GM21786 (cell line): ENCODE results near the gene TEX22.

Experiments
- ATAC-seq: cut with Tn5 transposase; IDR thresholded peaks from one replicate; pipeline ENCODE4 v1.9.1; 2021; ENCODE audit not compliant: unreplicated experiment

TEX22 gene

GRCh38 chr14:105366386-105367074 is 31.8 kb upstream of the TEX22 start:
- ATAC-seq = no peak

DNA sequence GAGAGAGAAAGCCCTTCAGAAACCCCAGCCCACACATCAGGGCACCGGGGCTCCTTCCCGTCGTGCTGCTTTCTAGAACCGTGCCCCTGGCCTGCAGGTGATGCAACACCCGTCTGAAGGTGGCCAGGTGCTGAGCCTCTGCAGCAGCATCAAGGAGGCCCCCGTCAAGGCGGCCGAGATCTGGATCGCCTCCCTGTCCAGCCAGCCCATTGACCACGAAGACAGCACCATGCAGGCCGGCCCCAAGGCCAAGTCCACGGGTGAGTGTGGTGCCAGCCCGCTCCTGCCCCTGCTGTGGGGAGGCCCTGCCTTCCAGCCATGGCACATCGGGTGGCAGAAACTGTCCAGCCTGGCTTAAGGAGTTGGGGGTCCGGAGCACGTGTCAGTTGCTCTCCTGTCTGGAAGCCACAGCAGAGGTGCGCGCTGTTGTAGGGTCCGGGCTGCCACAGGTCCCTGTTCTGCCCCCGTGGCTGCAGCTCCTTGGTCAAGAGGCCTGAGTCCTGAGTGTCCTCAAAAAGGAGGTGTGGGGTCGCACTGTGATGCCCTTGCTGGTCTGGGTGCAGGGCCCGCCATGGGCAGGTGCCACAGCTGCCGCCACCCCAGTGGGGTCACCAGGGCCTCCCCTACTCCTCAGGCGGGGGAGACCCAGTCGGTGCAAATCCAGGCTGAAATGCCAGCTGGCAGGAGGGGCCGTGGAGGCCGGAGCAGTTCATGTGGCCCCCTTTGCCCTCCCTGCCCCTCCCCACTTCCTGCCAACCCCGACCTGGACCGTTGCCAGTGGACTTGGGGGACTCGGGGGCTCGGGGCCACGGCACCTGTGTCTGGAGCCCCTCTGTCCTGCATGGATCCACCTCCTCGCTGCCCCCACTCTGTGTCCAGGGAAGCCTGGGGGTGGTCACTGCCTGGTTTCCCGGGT is 31.0 kb upstream of the TEX22 start:
- ATAC-seq = no peak

DNA sequence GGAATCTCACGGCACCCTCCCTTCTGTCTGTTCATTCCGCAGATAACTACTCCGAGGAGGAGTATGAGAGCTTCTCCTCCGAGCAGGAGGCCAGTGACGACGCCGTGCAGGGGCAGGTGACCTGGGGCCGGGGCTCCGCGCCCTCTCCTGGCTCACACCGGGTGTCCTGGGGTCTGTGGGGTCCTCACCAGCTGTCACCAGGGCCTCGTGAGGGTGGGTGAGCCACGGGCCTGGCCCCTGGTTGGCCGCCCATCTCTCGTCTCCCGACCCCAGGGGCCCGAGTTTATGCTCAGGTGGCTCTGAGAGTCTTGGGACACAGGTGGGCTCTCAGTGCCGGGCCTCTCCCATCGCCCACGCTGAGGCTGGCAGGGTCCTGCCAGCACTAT is 30.3 kb upstream of the TEX22 start:
- no peak for ATAC-seq

DNA sequence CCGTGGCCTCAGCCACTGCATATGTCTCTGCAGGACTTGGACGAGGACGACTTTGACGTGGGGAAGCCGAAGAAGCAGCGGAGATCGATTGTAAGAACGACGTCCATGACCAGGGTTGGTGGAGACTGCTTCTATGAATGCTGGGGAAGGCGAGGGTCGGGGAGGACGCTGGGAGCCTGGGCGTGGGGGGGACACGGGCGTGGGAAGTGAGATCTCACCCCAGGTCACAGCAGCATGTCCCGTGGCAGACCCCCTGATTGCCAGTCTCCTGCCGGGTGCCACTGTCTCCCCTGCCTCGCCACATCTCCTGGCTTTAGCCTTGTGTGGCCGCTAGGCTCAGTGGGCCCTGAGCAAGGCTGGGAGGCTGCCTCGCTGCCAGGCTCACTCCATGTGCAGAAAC is 29.9 kb upstream of the TEX22 start:
- no peak for ATAC-seq

GRCh38 chr14:105368910-105369652 is 29.3 kb upstream of the TEX22 start:
- ATAC-seq = no peak

DNA sequence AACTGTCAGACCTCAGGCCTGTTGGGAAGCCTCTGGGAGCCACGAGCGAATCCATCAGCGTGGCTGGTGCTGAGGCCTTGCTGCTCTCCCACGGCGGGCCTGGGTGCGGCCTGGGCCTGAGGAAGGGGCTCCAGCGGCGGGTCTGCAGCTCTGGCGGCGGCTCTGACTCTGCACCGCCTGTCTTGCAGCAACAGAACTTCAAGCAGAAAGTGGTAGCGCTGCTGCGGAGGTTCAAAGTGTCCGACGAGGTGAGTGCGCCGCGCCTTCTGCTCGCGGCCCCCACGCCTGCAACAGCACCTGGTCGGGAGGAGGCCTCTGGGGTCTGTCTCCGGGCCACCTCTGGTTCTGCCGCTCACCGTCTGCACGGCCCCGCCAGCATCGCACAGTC is 28.7 kb upstream of the TEX22 start:
- no peak for ATAC-seq

DNA sequence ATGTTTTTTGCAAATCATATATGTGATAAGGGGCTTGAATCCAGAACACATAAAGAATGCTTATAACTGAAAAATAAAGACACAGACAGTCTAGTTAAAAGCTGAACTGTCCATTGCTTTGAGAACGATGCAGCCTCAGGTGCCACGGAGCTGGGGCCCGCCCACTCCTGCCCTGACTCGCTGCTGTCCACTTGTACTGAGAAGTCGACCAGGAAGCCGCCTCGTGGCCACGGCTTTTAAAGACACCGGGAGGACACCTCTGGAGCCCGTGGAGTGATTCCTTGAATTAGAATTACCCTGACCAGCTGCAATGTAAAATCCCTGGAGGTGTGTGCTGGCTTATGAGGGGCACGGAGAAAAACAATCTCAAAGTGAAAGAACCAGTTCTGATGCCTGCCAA is 23.9 kb upstream of the TEX22 start:
- no peak for ATAC-seq

DNA sequence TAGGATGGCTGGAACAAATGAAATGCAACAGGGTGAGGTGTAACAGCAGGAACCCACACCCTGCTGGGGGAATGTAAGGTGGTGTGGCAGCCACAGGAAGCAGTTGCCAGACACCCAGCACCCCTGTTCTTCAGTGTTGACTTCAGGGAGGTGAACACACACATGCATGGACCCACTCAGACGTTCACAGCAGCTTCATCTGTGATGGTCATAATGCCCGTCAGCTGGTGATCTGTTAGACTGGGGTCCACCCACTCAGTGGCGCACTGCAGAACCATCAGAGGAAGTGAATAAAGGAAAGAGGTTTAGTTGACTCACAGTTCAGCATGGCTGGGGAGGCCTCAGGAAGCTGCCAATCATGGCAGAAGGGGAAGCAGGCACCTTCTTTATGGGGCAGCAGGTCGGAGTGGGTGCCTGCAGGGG is 22.7 kb upstream of the TEX22 start:
- no peak for ATAC-seq

DNA sequence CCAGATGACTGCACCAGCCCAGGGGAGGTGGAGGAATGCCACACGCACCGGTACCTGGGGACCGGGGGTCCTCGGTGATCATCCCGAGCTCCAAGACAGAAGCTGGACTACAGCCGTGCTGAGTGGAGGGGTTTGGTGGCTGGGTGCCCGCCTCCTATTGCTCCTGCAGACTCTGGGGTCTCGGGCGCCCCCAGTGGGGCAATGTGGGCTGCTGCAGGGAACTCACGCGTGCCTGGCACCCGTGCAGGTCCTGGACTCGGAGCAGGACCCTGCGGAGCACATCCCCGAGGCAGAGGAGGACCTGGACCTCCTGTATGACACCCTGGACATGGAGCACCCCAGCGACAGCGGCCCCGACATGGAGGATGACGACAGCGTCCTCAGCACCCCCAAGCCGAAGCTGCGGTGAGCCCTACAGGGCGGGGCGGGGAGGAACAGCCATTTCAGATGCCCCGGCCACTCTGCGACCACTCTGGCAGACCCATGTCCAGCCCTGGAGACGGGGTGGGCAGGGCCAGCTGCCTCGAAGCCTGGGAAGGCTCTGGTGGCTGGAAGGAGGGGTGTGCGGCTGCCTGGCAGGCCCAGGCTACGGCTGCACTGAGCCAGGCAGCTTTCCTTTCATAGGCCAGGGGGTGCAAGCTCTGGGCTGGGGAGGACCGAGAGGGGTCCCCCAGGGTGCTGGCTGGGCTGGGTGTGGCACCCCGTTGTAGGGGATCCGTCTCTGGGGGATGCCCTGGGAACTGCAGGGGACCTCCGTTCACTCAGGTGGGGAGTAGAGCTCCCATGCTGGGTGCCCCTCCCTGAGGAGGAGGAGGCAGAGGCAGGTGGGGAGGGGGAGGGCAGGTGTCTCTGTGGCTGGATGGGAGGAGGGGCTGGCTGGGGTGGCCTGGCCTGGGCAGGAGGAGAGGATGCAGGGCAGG is 21.6 kb upstream of the TEX22 start:
- ATAC-seq = no peak

DNA sequence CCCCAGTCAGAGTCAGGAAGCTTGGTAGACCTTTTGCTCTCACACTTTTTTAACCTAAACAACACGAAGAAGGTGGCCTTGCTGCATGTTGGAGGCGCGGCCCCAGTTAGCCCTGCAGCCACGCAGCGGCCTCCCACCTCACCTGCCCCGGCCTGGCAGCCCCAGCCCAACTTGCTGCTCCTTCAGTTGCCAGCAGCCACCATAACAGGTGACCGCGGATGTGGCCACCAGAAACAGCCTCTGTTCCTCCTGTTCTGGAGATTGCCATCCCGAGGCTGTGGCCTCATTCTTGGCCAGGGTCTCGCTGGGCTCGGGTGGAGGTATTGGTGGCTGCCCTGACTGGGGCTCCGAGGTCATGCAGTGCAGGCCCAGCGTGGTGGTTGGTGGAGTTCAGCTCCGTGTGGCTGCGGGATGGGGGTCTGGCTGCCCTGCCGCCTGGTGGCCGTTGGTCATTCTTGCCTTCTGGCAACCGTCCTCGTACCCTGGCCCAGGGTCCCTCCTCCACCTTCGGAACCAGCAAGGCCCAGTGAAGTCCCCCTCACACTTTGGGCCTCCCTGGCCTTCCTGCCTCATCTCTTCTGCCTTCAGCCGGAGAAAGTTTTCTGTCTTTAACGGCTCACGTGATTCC is 20.7 kb upstream of the TEX22 start:
- no peak for ATAC-seq

DNA sequence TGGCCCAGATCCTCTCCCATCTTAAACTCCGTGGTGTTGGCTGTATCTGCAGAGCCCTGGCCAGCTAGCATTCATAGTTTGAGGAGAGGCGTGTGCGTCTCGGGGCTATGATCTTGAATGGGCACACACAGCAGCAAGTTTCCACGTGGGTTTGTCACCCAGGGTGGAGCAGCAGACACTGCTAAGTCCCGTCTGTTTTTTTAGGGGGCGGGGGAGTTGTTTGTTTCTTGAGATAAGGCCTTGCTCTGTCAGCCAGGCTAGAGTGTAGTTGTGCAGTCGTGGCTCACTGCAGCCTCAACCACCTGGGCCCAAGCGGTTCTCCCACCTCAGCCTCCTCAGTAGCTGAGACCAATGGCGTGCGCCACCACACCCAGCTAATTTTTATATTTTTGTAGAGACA is 20.1 kb upstream of the TEX22 start:
- ATAC-seq = no peak

GRCh38 chr14:105378873-105379685 is 19.3 kb upstream of the TEX22 start:
- no peak for ATAC-seq

DNA sequence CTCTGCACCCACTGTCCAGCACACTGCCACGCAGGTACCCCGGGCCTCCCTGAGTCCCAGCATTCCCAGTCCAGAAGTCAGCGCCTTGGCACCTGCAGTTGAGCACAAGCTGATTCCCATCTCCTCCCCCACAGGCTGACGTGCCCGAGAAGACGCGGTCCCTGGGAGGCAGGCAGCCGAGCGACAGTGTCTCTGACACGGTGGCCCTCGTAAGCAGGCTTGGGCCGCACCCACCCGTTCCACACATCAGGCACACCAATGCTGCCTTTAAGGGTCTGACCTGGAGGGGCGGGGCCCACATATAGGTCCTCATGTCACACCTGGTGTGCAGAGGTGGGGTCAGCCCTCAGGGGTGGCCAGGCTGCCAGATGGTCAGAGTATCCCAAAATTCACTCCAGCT is 18.4 kb upstream of the TEX22 start:
- no peak for ATAC-seq

- no peak for ATAC-seq
These were observed 17.6 kb upstream of the TEX22 start for GRCh38 chr14:105380756-105381155.

DNA sequence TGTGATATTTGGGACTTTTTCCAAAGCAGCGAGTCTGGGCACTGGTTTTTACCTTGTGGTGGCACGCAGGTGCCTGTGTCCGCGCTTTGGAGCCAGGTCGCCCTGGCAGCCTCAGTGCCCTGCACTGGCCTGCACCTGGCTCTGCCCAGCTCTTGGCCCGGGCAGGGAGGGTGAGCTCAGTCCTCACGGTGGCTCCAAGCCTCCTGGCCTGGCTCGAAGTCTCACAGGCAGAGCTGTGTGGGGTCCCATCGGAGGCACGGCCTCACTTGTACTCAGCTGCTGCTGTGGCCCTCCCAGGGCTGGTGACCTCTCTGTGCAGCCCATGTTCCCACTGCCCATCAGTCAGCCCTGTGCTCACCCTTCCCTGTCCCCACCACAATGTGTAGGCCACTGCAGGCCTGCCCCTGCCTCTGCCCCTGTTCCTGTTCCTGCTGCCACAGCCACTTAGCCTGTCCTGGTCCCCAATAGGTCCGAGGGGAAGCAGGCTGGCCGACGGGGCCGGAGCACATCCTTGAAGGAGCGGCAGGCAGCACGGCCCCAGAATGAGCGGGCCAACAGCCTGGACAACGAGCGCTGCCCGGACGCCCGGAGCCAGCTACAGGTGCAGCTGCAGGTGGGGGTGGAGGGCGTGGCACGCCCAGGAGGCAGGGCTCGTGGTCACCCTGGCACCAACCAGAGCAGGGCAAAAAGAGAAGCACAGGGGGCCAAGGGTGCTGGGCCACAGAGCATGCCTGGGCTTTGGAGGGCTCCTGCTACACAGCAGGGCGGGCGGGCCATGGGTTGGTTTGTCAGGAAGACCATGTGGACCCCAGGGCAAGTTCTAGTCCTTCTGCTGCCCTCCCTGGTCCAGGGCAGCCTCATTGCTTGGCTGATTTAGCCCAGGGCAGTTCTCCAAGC is 16.6 kb upstream of the TEX22 start:
- ATAC-seq = no peak

GRCh38 chr14:105382343-105383082 is 15.8 kb upstream of the TEX22 start:
- no peak for ATAC-seq

DNA sequence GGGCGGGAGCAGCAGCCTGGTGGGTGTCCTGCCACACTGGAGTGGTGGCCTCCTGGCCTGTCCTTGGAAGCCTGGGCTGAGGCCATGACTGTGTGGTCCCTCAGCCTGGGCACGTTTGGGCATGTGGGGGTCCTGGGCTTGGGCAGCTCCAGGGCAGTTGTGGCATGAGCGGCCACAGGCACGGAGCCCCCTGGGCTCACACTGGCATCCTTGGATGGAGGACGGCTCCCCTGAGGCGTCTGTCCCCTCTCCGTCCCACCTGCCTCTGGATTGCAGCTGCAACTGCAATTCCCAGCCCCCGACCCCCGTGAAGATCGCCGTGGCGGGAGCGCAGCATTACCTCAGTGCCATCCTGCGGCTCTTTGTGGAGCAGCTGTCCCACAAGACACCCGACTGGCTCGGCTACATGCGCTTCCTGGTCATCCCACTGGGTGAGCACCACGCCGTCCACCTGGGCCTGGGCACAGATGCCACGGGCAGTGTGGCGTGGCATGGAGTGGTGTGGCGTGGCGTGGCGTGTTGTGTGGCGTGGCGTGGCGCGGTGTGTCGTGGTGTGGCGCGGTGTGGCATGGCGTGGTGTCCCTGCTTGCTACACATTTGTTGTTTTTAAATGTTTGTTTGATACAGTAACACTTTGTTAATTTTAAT is 15.1 kb upstream of the TEX22 start:
- no peak for ATAC-seq
